Epithelial cell of esophagus (primary cell): ENCODE data around the gene ZSCAN22.

Source experiments
- DNase-seq: peaks from one replicate; pipeline ENCODE4 v3.0.0; 2010; ENCODE audit warnings: low read depth
- H3K4me3 ChIP-seq: 2 replicates; pipeline ENCODE4 v1.5.1; 2011; ENCODE audit warnings: mild to moderate bottlenecking, low read length, control low read depth
- CTCF ChIP-seq: IDR thresholded peaks from 2 replicates; pipeline ENCODE4 v1.5.1; 2011; ENCODE audit warnings: low read depth, mild to moderate bottlenecking, low read length, control low read depth, inconsistent platforms; ENCODE audit not compliant: insufficient read depth; ENCODE audit errors: missing control alignments

ZSCAN22 gene

DNA sequence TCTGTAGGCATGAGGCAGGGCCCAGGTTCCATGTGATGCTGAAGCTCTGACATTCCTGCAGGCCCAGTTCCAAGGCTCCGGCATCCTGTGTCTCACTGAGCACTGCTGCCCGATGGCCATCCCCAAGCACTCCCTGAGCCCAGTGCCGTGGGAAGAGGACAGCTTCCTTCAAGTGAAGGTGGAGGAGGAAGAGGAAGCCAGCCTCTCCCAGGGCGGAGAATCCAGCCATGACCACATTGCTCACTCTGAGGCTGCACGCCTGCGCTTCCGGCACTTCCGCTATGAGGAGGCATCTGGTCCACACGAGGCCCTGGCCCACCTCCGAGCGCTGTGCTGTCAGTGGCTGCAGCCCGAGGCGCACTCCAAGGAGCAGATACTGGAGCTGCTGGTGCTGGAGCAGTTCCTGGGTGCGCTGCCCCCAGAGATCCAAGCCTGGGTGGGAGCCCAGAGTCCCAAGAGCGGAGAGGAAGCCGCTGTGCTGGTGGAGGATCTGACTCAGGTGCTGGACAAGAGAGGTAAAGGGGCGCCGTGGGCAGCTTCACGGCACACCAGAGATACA is 8.0 kb downstream of the ZSCAN22 start:
- no peak for DNase-seq
- TF ChIP-seq CTCF, result no peak
- H3K4me3 ChIP-seq, result no peak overlapping the region

- no peak overlapping the region for H3K4me3 ChIP-seq
- DNase-seq, result no peak
- TF ChIP-seq CTCF, result no peak
Measured at GRCh38 chr19:58335630-58336029, 8.8 kb downstream of the ZSCAN22 start.

DNA sequence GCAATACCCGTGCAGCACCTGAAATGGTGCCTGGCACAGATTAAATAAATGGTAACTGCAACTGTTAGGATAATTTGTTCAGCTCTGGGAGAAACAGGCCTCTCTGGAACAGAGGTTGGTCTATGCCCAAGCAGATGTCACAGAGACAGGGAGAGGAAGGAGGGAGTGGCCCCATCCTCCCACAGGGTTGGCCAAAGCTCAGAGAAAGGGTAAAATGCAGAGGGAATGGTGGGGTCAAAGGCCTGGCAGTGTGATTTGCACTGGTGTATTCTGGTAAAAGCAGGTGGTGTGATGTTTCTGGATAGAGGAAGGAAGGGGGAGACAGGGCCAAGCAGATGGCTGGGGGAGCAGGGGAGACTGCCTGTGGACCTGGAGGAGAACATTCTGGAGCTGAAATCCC is 9.4 kb downstream of the ZSCAN22 start:
- no peak for DNase-seq
- no peak overlapping the region for H3K4me3 ChIP-seq
- no peak for TF ChIP-seq CTCF

DNA sequence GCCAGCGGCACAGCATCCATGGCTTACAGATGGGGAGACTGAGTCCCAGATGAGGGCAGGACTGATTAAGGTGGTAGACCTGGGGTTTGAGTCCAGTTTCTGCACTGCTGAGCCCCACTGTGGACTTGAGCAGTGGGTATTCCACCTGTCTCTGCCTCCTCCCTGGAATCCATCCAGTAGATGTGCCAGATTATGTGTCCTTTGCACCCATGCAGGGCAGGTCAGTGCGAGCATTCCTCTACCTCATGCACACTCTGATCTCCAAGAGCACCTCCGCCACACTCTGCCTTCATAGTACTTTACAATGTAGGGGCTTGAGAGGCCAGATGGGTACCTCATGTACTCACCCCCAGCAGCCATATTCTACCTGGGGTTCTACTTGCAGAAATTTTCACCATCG is 10.0 kb downstream of the ZSCAN22 start:
- no peak overlapping the region for H3K4me3 ChIP-seq
- TF ChIP-seq CTCF, result no peak
- no peak for DNase-seq

- no peak overlapping the region for H3K4me3 ChIP-seq
- DNase-seq, result no peak
Measured at GRCh38 chr19:58338336-58338735, 11.5 kb downstream of the ZSCAN22 start.

GRCh38 chr19:58338825-58339558 is 12.2 kb downstream of the ZSCAN22 start:
- no peak overlapping the region for H3K4me3 ChIP-seq
- no peak for TF ChIP-seq CTCF
- peak; percentile 15 for DNase-seq

More at GRCh38 chr19:58338336-58338735, 11.5 kb downstream of the ZSCAN22 start:
- TF ChIP-seq CTCF, result no peak

DNA sequence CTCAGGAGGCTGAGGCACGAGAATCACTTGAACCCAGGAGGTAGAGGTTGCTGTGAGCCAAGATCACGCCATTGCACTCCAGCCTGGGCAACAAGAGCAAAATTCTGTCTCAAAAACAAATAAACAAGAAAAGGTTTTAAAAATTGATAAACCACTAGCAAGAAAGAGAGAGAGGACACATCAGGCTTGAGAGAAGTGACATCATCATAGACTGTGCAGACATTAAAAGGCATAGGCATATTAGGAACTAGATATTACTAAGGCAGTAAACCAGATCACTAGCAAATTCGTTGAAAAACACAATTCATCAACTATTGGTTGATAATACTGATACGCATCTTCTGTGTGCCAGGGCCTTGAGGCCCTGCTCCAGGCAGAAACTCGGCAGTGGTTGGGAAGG is 18.8 kb downstream of the ZSCAN22 start:
- no peak for DNase-seq
- no peak overlapping the region for H3K4me3 ChIP-seq
- no peak for TF ChIP-seq CTCF
